ENCODE data around the gene NTF3.

The NTF3 gene

GRCh38 chr12:5392961-5393360 lies 38.9 kb upstream of the NTF3 start:
- H3K36me3 ChIP-seq (ENCODE audit: control insufficient read depth in 2 of 2, insufficient read depth in 1 of 2, low read length in 2 of 2): no peaks in the 10 kb centered on the region
- CTCF ChIA-PET: no interaction called here
- H3K4me1 ChIP-seq (ENCODE audit: control insufficient read depth, insufficient read depth, low read length): no peaks in the 10 kb centered on the region
- no peak overlapping the region for H3K4me3 ChIP-seq (ENCODE audit: low read depth, low read length)
- H3K27ac ChIP-seq (ENCODE audit: extremely low read depth, low read depth, low read length): no peak overlapping the region
- TF ChIP-seq EGR2 (tag by site-specific recombination; IDR thresholded peaks at IDR 0.05; ENCODE audit: low read depth) (no peak), ZNF2 (tag by site-specific recombination; IDR thresholded peaks at IDR 0.05) (no peak), PATZ1 (tag by site-specific recombination; IDR thresholded peaks at IDR 0.05) (no peak), ZXDB (tag by site-specific recombination; IDR thresholded peaks at IDR 0.05) (no peak), ZNF350 (tag by site-specific recombination; IDR thresholded peaks at IDR 0.05) (no peak), ZNF518A (tag by site-specific recombination; conservative IDR thresholded peaks at IDR 0.05; ENCODE audit: low read depth) (no peak), ZNF184 (tag by site-specific recombination; IDR thresholded peaks at IDR 0.05) (no peak), GLI2 (tag by site-specific recombination; IDR thresholded peaks at IDR 0.05; ENCODE audit: borderline replicate concordance, low read depth) (no peak), SCRT2 (tag by site-specific recombination; IDR thresholded peaks at IDR 0.05) (no peak), YY2 (tag by site-specific recombination; IDR thresholded peaks at IDR 0.05) (no peak), ZNF558 (tag by site-specific recombination; IDR thresholded peaks at IDR 0.05) (no peak), OSR2 (tag by site-specific recombination; IDR thresholded peaks at IDR 0.05) (no peak), ZNF274 (IDR thresholded peaks at IDR 0.05; ENCODE audit: low read length) (no peak), ZNF274 (tag by site-specific recombination; IDR thresholded peaks at IDR 0.05; ENCODE audit: borderline replicate concordance) (no peak), ZNF473 (tag by site-specific recombination; IDR thresholded peaks at IDR 0.05) (no peak), ZNF449 (tag by site-specific recombination; IDR thresholded peaks at IDR 0.05) (no peak), ZNF155 (tag by site-specific recombination; IDR thresholded peaks at IDR 0.05) (no peak), GFI1B (tag by site-specific recombination; IDR thresholded peaks at IDR 0.05) (no peak), ZBTB8A (tag by site-specific recombination; IDR thresholded peaks at IDR 0.05) (no peak), ZNF354C (tag by site-specific recombination; IDR thresholded peaks at IDR 0.05; ENCODE audit: borderline replicate concordance, low read depth) (no peak), ZSCAN30 (tag by site-specific recombination; IDR thresholded peaks at IDR 0.05) (no peak)
- no peaks in the 10 kb centered on the region for H3K9me3 ChIP-seq (ENCODE audit: control insufficient read depth, insufficient read depth, low read depth, low read length)
- POLR2A ChIA-PET: no interaction called here
